Aorta (tissue), 5 donors: ENCODE measurements around the gene SMARCA1. TPM values are rescaled to one million over a fixed set of nuclear protein-coding genes. Genes with fewer than 3 reads are reported as not detected.

Experiments
- ATAC-seq: fragments of 200-7000 bp; cut with Tn5 transposase; one replicate; pipeline ENCODE4 v1.9.1; 2022; ENCODE audit warnings: moderate library complexity; ENCODE audit not compliant: low FRiP score
- DNase-seq, 2 donors: peaks; one replicate each; pipeline ENCODE4 v3.0.0-alpha.2; 2020
- H3K27ac ChIP-seq, 2 donors: one replicate each; pipeline ENCODE4 v1.5.1; 2013; ENCODE audit warnings: low read length in 2 of 2, mild to moderate bottlenecking in 2 of 2, moderate library complexity in 2 of 2, control low read depth in 1 of 2, inconsistent platforms in 1 of 2, low read depth in 1 of 2
- H3K27me3 ChIP-seq, 2 donors: one replicate each; pipeline ENCODE4 v1.6.1; 2013; ENCODE audit warnings: control low read depth in 1 of 2, low read length in 1 of 2, mild to moderate bottlenecking in 1 of 2, moderate library complexity in 1 of 2; ENCODE audit not compliant: insufficient read depth in 2 of 2, control insufficient read depth in 1 of 2
- H3K36me3 ChIP-seq, 2 donors: one replicate each; pipeline ENCODE4 v1.6.1; 2013; ENCODE audit warnings: control low read depth in 1 of 2, low read length in 1 of 2, mild to moderate bottlenecking in 1 of 2; ENCODE audit not compliant: insufficient read depth in 2 of 2, control insufficient read depth in 1 of 2
- H3K4me1 ChIP-seq, 2 donors: one replicate each; pipeline ENCODE4 v1.6.1; 2013; ENCODE audit warnings: low read length in 2 of 2, control low read depth in 1 of 2, mild to moderate bottlenecking in 1 of 2, moderate library complexity in 1 of 2; ENCODE audit not compliant: insufficient read depth in 2 of 2, control insufficient read depth in 1 of 2
- H3K4me3 ChIP-seq, 2 donors: one replicate each; pipeline ENCODE4 v1.5.1; 2013; ENCODE audit warnings: low read length in 2 of 2, control low read depth in 1 of 2, mild to moderate bottlenecking in 1 of 2
- H3K9me3 ChIP-seq: one replicate; pipeline ENCODE4 v1.6.1; 2013; ENCODE audit warnings: mild to moderate bottlenecking, low read length; ENCODE audit not compliant: control insufficient read depth
- WGBS, 2 donors: extraction: QIAGEN DNeasy Blood & Tissue Kit; methylation state at CpG; one replicate each; pipeline ENCODE4 v1.1.7; 2013; 5-methylcytosine and 5-hydroxymethylcytosine counted together
- intact Hi-C, 2 donors: fragments of 100-400 bp; cut with DNase I; formaldehyde crosslinking; loops; one replicate each; pipeline versions ENCODE4 v1.14.2 to v1.15.0; 2022
- polyA plus RNA-seq, 2 donors: library from polyadenylated mRNA; stranded (reverse); fragments of 200-250 nt; gene quantifications; one replicate each; pipeline ENCODE4 v1.2.3, GENCODE V29; 2013
- total RNA-seq, 2 donors: library from RNA; stranded (reverse); fragmentation: NEBNext Ultra II Directional; extraction: Animal tissue kit (Norgen Biotek cat#: 25700); gene quantifications; one replicate each; pipeline ENCODE4 v1.2.1, GENCODE V29; 2021
- donor health status: healthy with polysubstance abuse.
- donor health status: Bipolar disorder and iron deficiency.
- donor health status: DM: no; HTN: no; CAD: no.
- donor health status: DM: no; HTN: no; CAD: no.
- donor health status: DM: yes; HTN: yes; CAD: no.

Gene SMARCA1
- total and polyA plus RNA-seq, 4 donors = 18.9 to 51.1 (median 39.8) TPM

- H3K27me3 ChIP-seq = no peaks in the 10 kb centered on the region
- no peak for ATAC-seq
- H3K36me3 ChIP-seq = no peaks in the 10 kb centered on the region
- no peak overlapping the region for H3K4me3 ChIP-seq
- intact Hi-C loops = no loop called here
- 53 to 74% methylated on average over 2 of the region's 2 CpGs for WGBS, 2 donors
- no peak for DNase-seq
- no peaks in the 10 kb centered on the region for H3K9me3 ChIP-seq
- no peaks in the 10 kb centered on the region for H3K4me1 ChIP-seq
- H3K27ac ChIP-seq = no peak overlapping the region
Observed at GRCh38 chrX:129494887-129495286, 28.4 kb downstream of the SMARCA1 start.

- Histone ChIP-seq H3K9me3 (no peaks in the 10 kb centered on the region), H3K4me3 (no peak overlapping the region), H3K36me3 (no peaks in the 10 kb centered on the region), H3K27ac (no peak overlapping the region), H3K27me3 (no peaks in the 10 kb centered on the region), H3K4me1 (no peaks in the 10 kb centered on the region)
- intact Hi-C loops = no loop called here
- DNase-seq = no peak
- WGBS, 2 donors = 45 to 71% methylated on average over 4 of the region's 4 CpGs
- ATAC-seq = no peak
Observed at GRCh38 chrX:129493643-129494042, 29.6 kb downstream of the SMARCA1 start.

GRCh38 chrX:129490330-129490729 is 33.0 kb downstream of the SMARCA1 start:
- no peak for DNase-seq
- Histone ChIP-seq H3K36me3 (no peaks in the 10 kb centered on the region), H3K4me3 (no peak overlapping the region), H3K27me3 (no peaks in the 10 kb centered on the region), H3K9me3 (no peaks in the 10 kb centered on the region), H3K27ac (no peak overlapping the region), H3K4me1 (no peaks in the 10 kb centered on the region)
- 68 to 86% methylated on average over 2 of the region's 2 CpGs for WGBS, 2 donors
- ATAC-seq = no peak
- intact Hi-C loops = no loop called here

GRCh38 chrX:129488359-129488758 is 34.9 kb downstream of the SMARCA1 start:
- Histone ChIP-seq H3K27ac (no peak overlapping the region), H3K36me3 (no peaks in the 10 kb centered on the region), H3K9me3 (no peaks in the 10 kb centered on the region), H3K27me3 (no peaks in the 10 kb centered on the region), H3K4me1 (no peaks in the 10 kb centered on the region), H3K4me3 (no peak overlapping the region)
- intact Hi-C loops = no loop called here
- ATAC-seq (no peak), DNase-seq (no peak)

GRCh38 chrX:129480889-129481288 is 42.4 kb downstream of the SMARCA1 start:
- Histone ChIP-seq H3K4me3 (no peak overlapping the region), H3K27ac (no peak overlapping the region), H3K36me3 (no peaks in the 10 kb centered on the region), H3K4me1 (no peaks in the 10 kb centered on the region), H3K9me3 (no peaks in the 10 kb centered on the region), H3K27me3 (no peaks in the 10 kb centered on the region)
- ATAC-seq (no peak), DNase-seq (no peak)
- WGBS, 2 donors = 87 to 94% methylated on average over 6 of the region's 6 CpGs
- intact Hi-C loops = no loop called here

- H3K27ac ChIP-seq = no peak overlapping the region
- H3K4me1 ChIP-seq = no peaks in the 10 kb centered on the region
- H3K9me3 ChIP-seq = no peaks in the 10 kb centered on the region
- H3K36me3 ChIP-seq = no peaks in the 10 kb centered on the region
- DNase-seq (no peak), ATAC-seq (no peak)
- WGBS, 2 donors = 61 to 76% methylated on average over 4 of the region's 4 CpGs
- H3K27me3 ChIP-seq = no peaks in the 10 kb centered on the region
- intact Hi-C loops = no loop called here
- no peak overlapping the region for H3K4me3 ChIP-seq
Observed at GRCh38 chrX:129478516-129478915, 44.8 kb downstream of the SMARCA1 start.

GRCh38 chrX:129472116-129472515 is 51.2 kb downstream of the SMARCA1 start:
- Histone ChIP-seq H3K27me3 (no peaks in the 10 kb centered on the region), H3K4me3 (no peak overlapping the region), H3K27ac (no peak overlapping the region), H3K9me3 (no peaks in the 10 kb centered on the region), H3K36me3 (no peaks in the 10 kb centered on the region), H3K4me1 (no peaks in the 10 kb centered on the region)
- ATAC-seq (no peak), DNase-seq (no peak)
- intact Hi-C loops = no loop called here
- 74 to 88% methylated on average over 1 of the region's 1 CpG for WGBS, 2 donors

GRCh38 chrX:129462707-129463106 is 60.6 kb downstream of the SMARCA1 start:
- intact Hi-C loops = no loop called here
- Histone ChIP-seq H3K27me3 (no peaks in the 10 kb centered on the region), H3K9me3 (no peaks in the 10 kb centered on the region), H3K4me1 (no peaks in the 10 kb centered on the region), H3K4me3 (no peak overlapping the region), H3K36me3 (no peaks in the 10 kb centered on the region), H3K27ac (no peak overlapping the region)
- no peak for ATAC-seq
- 23 to 26% methylated on average over 3 of the region's 3 CpGs for WGBS, 2 donors
- no peak for DNase-seq

- intact Hi-C loops = no loop called here
- Histone ChIP-seq H3K27ac (no peak overlapping the region), H3K27me3 (no peaks in the 10 kb centered on the region), H3K4me3 (no peak overlapping the region), H3K9me3 (no peaks in the 10 kb centered on the region), H3K4me1 (no peaks in the 10 kb centered on the region), H3K36me3 (no peaks in the 10 kb centered on the region)
- WGBS, 2 donors = 68 to 78% methylated on average over 3 of the region's 3 CpGs
- no peak for DNase-seq
- ATAC-seq = no peak
Observed at GRCh38 chrX:129461801-129462456, 61.4 kb downstream of the SMARCA1 start.
